Measurements from ENCODE around the gene TMEM255A.

DNA sequence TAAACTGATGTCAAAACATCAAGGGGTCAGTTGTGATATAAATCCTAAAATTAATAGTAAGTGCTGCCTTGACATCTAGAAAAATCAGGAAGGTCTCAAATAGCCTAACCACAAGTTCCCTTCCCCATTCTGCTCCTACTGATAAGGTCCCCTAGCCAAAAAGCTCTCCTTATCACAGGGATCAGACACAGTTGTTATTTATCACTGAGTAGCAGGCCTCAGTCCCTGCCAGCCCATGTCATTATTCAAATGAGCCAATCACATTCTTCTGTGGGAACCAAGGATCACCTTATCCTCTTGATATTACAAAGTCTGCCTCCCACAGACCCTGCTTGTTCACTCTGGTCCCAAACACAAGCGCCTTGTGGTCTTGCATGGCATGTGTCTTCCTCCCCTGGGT is 23.3 kb upstream of the TMEM255A start:
- TF ChIP-seq, protein P1, sequence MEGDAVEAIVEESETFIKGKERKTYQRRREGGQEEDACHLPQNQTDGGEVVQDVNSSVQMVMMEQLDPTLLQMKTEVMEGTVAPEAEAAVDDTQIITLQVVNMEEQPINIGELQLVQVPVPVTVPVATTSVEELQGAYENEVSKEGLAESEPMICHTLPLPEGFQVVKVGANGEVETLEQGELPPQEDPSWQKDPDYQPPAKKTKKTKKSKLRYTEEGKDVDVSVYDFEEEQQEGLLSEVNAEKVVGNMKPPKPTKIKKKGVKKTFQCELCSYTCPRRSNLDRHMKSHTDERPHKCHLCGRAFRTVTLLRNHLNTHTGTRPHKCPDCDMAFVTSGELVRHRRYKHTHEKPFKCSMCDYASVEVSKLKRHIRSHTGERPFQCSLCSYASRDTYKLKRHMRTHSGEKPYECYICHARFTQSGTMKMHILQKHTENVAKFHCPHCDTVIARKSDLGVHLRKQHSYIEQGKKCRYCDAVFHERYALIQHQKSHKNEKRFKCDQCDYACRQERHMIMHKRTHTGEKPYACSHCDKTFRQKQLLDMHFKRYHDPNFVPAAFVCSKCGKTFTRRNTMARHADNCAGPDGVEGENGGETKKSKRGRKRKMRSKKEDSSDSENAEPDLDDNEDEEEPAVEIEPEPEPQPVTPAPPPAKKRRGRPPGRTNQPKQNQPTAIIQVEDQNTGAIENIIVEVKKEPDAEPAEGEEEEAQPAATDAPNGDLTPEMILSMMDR (IDR thresholded peaks at IDR 0.05; ENCODE audit: insufficient read depth, low read depth, low read length): no peak
- no peak for TF ChIP-seq EZH2 (IDR thresholded peaks at IDR 0.05; ENCODE audit: insufficient read depth, low read length)
